Lower leg skin (tissue), 3 donors: ENCODE data around the gene RUFY1.
"Not testable (repeated sequence)": the region's sequence is repeated elsewhere in the genome, so short reads cannot be mapped to it uniquely, and the experiment has no call there.

Experiments
- CTCF ChIP-seq, 3 donors: fragments of 450-650 bp; IDR thresholded peaks; one replicate each; pipeline ENCODE4 v1.5.1; 2016; ENCODE audit warnings: antibody characterized with exemption in 3 of 3, mild to moderate bottlenecking in 3 of 3, moderate library complexity in 2 of 3
- POLR2A ChIP-seq, 2 donors: fragments of 450-650 bp; IDR thresholded peaks; one replicate each; pipeline ENCODE4 v1.6.1; 2016 to 2017; ENCODE audit warnings: antibody characterized with exemption in 2 of 2, mild to moderate bottlenecking in 1 of 2, moderate library complexity in 1 of 2

GRCh38 chr5:179543275-179543674, 7.1 kb upstream of the RUFY1 start:
- TF ChIP-seq CTCF, POLR2A (IDR thresholded peaks at IDR 0.05): not testable (repeated sequence)
